Stimulated activated CD4-positive, alpha-beta T cell treated with anti-CD3 and anti-CD28 coated beads, Interleukin-1b, Interleukin-23, amount 100 ng/mL, for 1 hour (primary cell): Measurements from ENCODE around the gene D2HGDH.
A peak's percentile ranks its signal among the peaks of the same experiment; 100 is the strongest.
"Not testable (repeated sequence)": the region's sequence is repeated elsewhere in the genome, so short reads cannot be mapped to it uniquely, and the experiment has no call there.

Source experiments
- DNase-seq, 2 donors: peaks; one replicate each; pipeline ENCODE4 v3.0.0-alpha.2; 2020; ENCODE audit warnings: low read depth in 2 of 2

D2HGDH gene

GRCh38 chr2:241724975-241725870, 9.2 kb upstream of the D2HGDH start:
- DNase-seq = no peak

GRCh38 chr2:241726459-241726858, 8.0 kb upstream of the D2HGDH start:
- DNase-seq = no peak

DNA sequence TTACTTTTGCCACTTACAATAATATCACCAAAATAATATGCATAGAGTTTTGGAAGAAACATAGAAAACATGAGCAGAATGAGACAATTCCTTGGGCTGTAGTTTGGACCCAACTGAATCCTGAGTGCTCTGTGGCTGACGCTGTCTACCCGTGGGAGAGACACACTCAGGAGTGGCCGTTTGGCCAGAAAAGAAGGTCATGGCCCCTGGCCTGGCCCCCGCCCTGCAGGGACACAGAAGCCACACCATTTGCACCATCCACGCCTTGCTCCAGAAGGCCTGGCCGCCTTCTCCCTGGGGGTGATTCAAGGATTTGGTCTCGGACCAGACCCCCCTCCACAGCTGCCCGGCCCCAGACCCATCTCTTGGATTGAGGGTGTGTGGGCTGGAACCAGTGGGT, 6.4 kb upstream of the D2HGDH start:
- no peak for DNase-seq

GRCh38 chr2:241728627-241729026, 5.8 kb upstream of the D2HGDH start:
- DNase-seq = no peak

- no peak for DNase-seq
Observed at GRCh38 chr2:241729868-241730267, 4.6 kb upstream of the D2HGDH start.

GRCh38 chr2:241730671-241731293, 3.6 kb upstream of the D2HGDH start:
- DNase-seq = no peak

- peak in 1 of 2 donors; percentile 33 for DNase-seq
Observed at GRCh38 chr2:241732513-241733186, 1.8 kb upstream of the D2HGDH start.

DNA sequence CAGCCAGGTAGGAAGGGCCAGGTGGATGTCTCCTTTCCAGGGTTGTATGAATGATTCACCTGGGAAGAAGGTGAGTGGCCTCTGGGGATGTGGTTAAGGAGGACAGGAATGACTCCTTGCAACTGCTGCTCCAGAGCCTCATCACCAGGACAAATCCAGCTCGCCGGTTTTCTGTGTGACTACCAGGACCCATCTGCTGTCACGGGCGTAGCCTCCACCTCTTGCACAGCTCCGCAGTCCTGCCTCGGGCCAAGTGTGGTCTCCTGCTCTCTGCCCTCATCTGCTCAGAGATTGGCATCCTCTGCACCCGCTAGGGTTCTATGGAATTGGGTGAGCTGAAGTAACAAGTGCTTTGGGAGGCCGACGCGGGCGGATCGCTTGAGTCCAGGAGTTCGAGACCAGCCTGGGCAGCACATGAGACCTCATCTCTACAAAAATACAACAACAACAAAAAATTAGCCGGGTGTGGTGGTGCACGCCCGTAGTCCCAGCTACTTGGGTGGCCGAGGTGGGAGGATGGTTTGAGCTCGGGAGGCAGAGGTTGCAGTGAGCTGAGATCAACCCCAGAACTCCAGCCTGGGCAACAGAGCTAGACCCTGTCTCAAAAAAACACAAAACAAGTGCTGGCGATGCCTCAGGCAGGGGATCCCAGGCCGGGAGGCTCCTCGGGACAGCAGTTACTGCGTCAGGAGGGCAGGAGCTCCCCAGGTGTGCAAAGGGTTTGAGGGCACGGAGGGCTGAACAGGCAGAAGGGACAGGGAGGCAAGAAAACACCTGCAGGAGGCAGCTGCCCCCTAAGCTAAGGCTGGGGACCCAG, 831 bp upstream of the D2HGDH start:
- no peak for DNase-seq

GRCh38 chr2:241734208-241734466, 293 bp upstream of the D2HGDH start:
- no peak for DNase-seq

DNA sequence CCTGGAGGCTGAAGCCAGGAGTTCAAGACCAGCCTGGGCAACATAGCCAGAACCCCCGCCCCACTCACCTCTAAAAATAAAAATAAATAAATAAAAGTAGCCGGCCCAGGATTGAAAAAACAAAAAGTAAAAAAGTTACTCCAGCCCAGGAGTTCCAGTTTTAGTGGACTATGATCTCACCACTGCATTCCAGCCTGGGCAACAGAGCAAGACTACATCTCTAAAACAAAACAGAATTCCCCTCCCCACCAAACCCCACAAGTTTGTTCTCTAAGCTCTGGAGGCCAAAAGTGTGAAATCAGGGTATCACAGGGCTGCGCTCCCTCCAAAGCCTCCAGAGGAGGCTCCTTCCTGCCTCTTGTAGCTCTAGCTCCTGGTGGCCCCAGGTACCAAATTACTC, 1.7 kb downstream of the D2HGDH start:
- no peak for DNase-seq

GRCh38 chr2:241738040-241738686, 3.7 kb downstream of the D2HGDH start:
- no peak for DNase-seq

DNA sequence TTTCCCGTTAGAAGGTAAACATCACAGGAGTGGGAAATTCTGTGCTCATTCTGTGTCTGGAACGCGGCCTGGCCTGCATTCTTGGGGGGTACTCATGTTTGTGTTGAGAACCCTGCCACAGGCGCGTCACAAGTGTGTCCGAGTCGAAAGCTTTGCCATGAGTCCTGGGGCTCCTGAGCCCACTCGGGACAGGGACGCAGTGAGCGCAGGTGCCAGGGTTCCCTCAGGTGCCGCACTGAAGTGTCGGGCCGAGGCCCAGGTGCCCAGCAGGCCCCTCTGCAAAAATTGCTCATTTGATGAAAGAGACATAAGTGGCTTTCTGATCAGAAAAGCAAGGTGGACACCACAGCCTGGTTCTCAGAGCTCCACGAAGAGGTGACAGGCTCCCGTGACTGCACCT, 4.7 kb downstream of the D2HGDH start:
- DNase-seq = no peak

GRCh38 chr2:241739651-241740050, 5.2 kb downstream of the D2HGDH start:
- peak in 1 of 2 donors; percentile 21 for DNase-seq

GRCh38 chr2:241741016-241741415, 6.6 kb downstream of the D2HGDH start:
- no peak for DNase-seq

- DNase-seq = no peak
Observed at GRCh38 chr2:241742320-241742939, 8.0 kb downstream of the D2HGDH start.

DNA sequence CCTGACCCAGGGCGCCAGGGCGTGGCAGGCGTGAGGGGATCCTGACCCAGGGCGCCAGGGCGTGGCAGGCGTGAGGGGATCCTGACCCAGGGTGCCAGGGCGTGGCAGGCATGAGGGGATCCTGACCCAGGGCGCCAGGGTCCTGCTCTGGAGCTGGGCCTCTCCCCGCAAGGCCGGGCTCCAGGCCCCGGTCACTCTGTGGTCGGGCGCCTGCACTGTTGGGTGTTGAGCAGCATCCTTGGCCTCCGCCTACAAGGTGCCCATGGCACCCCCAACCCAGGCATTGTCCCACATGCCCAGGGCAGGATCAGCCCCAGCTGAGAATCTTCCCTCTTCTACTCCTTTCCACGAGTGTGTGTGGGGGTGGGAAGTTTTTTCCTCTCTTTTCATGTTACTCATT, 8.6 kb downstream of the D2HGDH start:
- DNase-seq = not testable (repeated sequence)

- DNase-seq = no peak
Observed at GRCh38 chr2:241743620-241744019, 9.2 kb downstream of the D2HGDH start.

DNA sequence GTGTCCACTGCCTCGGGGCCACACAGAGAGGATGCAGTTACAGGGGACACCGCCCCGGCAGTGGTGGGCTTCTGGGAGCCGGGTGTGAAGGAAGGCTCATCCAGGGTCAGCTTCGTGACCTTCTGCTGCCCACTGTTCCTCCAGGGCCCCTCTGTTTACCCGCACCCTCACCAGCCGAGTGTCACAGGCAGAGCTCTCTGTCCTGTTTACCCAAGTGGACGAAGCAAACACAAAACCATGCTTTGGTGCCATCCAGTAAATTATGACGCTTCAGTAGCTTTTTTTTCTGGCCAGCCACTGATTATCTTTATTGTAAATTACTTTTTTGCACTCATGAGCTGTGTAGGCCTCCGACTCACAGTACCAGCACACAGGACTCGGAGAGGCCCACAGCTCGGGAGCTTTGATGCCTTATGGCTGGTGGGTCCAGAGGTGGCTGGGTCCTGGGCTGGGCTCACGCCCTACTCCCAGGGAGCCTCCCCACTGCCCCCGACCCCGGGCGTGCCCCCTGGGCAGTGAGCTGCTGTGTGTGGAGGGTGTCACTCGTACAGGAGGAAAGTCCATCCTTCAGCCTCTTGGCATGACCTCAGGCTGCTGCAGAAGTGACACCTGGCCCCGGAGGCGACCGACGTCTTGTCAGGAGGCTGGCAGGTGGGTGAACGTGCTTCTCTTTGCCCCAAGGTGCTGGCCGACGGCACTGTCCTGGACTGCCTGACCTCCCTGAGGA, 9.8 kb downstream of the D2HGDH start:
- DNase-seq = no peak

- no peak for DNase-seq
Observed at GRCh38 chr2:241745276-241745675, 10.8 kb downstream of the D2HGDH start.

DNA sequence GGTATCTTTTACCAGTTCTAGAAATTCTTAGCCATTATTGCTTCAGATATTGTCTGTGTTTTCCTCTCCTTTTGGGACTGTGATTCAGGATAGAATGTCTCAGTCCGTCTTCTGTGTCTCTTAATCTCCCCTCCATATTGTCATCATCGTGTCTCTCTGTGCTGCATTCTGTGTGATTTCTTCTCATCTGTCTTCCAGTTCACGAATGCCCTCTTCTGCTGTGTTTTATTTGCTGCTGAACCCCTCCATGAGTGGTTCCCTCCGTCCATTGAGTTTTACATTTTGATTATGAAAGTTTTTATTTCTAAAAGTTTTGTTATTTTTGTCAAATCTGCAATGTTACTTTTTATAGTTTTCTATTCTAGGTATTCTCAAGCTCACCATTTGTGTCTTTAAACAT, 11.7 kb downstream of the D2HGDH start:
- no peak for DNase-seq
